Progenitor cell of endocrine pancreas (in vitro differentiated cells): ENCODE measurements around the gene IFI6. TPM values are rescaled to one million over a fixed set of nuclear protein-coding genes. Genes with fewer than 3 reads are reported as not detected.

Experiments used
- DNase-seq: peaks from one replicate; pipeline ENCODE4 v3.0.0; 2021; ENCODE audit warnings: low spot score; ENCODE audit not compliant: unreplicated experiment
- H3K27ac Mint-ChIP-seq: 2 replicates; pipeline ENCODE4 v1.8.0; 2021; ENCODE audit warnings: mild to moderate bottlenecking, moderate library complexity, mixed read lengths
- H3K27me3 Mint-ChIP-seq: 2 replicates; pipeline ENCODE4 v1.8.0; 2021; ENCODE audit warnings: mixed read lengths
- H3K36me3 Mint-ChIP-seq: 2 replicates; pipeline ENCODE4 v1.8.0; 2022; ENCODE audit warnings: mixed read lengths; ENCODE audit not compliant: insufficient read depth
- H3K4me1 Mint-ChIP-seq: 2 replicates; pipeline ENCODE4 v1.8.0; 2021; ENCODE audit warnings: low read depth, mixed read lengths
- H3K4me3 Mint-ChIP-seq: 2 replicates; pipeline ENCODE4 v1.8.0; 2021; ENCODE audit warnings: low read depth, mild to moderate bottlenecking, moderate library complexity, mixed read lengths
- H3K9me3 Mint-ChIP-seq: 2 replicates; pipeline ENCODE4 v1.8.0; 2021; ENCODE audit warnings: low read depth, mixed read lengths
- CTCF ChIP-seq: fragments of 200-600 bp; sonication (generic); IDR thresholded peaks from one replicate; pipeline ENCODE4 v1.5.0; 2021; ENCODE audit warnings: antibody characterized with exemption, mild to moderate bottlenecking; ENCODE audit not compliant: unreplicated experiment
- total RNA-seq: library from RNA; stranded (reverse); gene quantifications from 2 replicates; pipeline ENCODE4 v1.2.1, GENCODE V29; 2021

The IFI6 gene
- total RNA-seq, 1 donor from 2014 or later: 4.4 TPM

GRCh38 chr1:27668121-27668807, 3.7 kb downstream of the IFI6 start:
- no peak overlapping the region for H3K27ac Mint-ChIP-seq
- peaks cover 16% of the 10 kb centered on the region for H3K27me3 Mint-ChIP-seq
- no peak for DNase-seq
- no peak overlapping the region for H3K4me3 Mint-ChIP-seq
- TF ChIP-seq CTCF: no peak
- H3K9me3 Mint-ChIP-seq: no peaks in the 10 kb centered on the region
- peaks cover 5% of the 10 kb centered on the region for H3K4me1 Mint-ChIP-seq
- H3K36me3 Mint-ChIP-seq: no peaks in the 10 kb centered on the region

- no peak overlapping the region for H3K4me3 Mint-ChIP-seq
- no peak for TF ChIP-seq CTCF
- peaks cover under 1% of the 10 kb centered on the region for H3K4me1 Mint-ChIP-seq
- no peak for DNase-seq
- H3K36me3 Mint-ChIP-seq: no peaks in the 10 kb centered on the region
- H3K27me3 Mint-ChIP-seq: peaks cover 17% of the 10 kb centered on the region
- no peak overlapping the region for H3K27ac Mint-ChIP-seq
- H3K9me3 Mint-ChIP-seq: no peaks in the 10 kb centered on the region
Measured at GRCh38 chr1:27666791-27667254, 5.2 kb downstream of the IFI6 start.

- no peak for TF ChIP-seq CTCF
- no peak overlapping the region for H3K4me3 Mint-ChIP-seq
- no peak overlapping the region for H3K27ac Mint-ChIP-seq
- H3K27me3 Mint-ChIP-seq: peaks cover 19% of the 10 kb centered on the region
- DNase-seq: no peak
- H3K36me3 Mint-ChIP-seq: no peaks in the 10 kb centered on the region
- H3K9me3 Mint-ChIP-seq: no peaks in the 10 kb centered on the region
- H3K4me1 Mint-ChIP-seq: no peaks in the 10 kb centered on the region
Measured at GRCh38 chr1:27666294-27666693, 5.7 kb downstream of the IFI6 start.

- H3K9me3 Mint-ChIP-seq: no peaks in the 10 kb centered on the region
- no peak for TF ChIP-seq CTCF
- peaks cover 22% of the 10 kb centered on the region for H3K27me3 Mint-ChIP-seq
- DNase-seq: no peak
- no peak overlapping the region for H3K27ac Mint-ChIP-seq
- H3K4me3 Mint-ChIP-seq: no peak overlapping the region
- H3K36me3 Mint-ChIP-seq: no peaks in the 10 kb centered on the region
- peaks cover 1% of the 10 kb centered on the region for H3K4me1 Mint-ChIP-seq
Measured at GRCh38 chr1:27665016-27665651, 6.9 kb downstream of the IFI6 start.

- Mint-ChIP-seq H3K27me3 (peaks cover 18% of the 10 kb centered on the region), H3K9me3 (no peaks in the 10 kb centered on the region), H3K36me3 (no peaks in the 10 kb centered on the region), H3K27ac (no peak overlapping the region), H3K4me1 (peaks cover 1% of the 10 kb centered on the region), H3K4me3 (no peak overlapping the region)
- DNase-seq: no peak
- TF ChIP-seq CTCF: no peak
Measured at GRCh38 chr1:27664291-27664690, 7.7 kb downstream of the IFI6 start.
